HL-60/S4 (cell line): Measurements from ENCODE around the gene C10orf53.

Experiments used
- in situ Hi-C: fragments of 300-500 bp; cut with MboI; formaldehyde crosslinking; loops from 2 replicates; pipeline ENCODE4 v1.14.3; 2022; ENCODE audit warnings: low sequenced_read_pairs

The C10orf53 gene

DNA sequence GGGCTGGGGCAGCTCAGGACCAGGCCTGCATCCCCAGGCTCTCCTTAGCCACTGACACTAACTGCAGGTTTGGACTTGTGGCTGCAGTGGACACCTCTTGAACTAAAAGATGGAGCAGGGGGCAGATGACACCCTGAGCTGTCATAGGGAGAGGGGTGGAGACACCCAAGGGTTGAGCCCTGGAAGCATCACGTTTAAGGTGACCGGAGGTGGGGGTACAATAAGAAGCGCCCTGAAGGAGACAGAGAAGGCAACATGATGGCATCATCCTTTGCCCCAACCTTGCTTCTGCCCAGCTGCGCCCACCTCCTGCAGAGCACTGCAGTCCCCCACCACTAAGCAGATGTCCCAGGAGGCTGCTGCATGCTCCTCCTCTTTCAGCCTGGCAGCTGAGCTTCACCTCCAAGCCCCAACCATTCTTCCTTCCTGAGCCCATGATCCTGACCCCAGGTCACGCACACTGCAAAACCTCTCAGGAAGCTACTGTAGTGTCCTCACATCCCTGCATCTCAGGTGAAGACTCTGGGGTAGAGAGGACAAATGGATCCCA lies 57.2 kb downstream of the C10orf53 start:
- in situ Hi-C loops: no loop called here

DNA sequence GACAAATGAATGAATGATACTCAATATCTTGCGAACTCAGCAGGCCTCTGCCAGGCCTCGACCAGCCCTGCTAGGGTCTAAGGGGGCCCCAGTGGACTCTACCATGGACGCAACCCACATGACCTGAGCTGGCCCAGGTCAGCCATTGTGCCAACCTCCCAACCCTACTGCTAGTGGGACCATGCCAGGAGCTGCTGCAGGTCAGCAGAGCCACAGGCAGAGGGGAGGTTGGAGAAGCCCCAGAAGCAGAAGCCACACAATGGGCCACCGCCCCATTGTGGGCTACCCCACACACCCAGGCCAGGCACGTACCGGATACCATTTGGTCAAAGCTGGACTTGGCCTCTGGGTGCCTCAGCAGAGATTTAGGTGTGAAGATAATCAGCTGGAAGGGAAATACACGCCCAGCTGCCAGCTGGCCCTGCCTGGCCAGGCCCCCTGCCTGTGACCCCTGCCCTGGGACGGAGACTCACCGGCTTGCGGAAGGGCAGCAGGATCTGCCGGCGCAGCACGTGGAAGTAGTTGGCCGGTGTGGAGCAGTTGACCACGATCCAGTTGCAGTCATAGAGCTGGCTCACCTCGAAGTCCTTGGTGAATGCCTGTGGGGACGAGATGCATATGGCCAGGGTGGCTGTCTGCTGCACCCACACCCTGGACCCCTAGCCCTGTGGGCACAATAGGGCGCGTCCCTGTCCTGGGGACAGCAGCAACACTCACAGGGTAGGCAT lies 58.2 kb downstream of the C10orf53 start:
- in situ Hi-C loops: no loop called here

DNA sequence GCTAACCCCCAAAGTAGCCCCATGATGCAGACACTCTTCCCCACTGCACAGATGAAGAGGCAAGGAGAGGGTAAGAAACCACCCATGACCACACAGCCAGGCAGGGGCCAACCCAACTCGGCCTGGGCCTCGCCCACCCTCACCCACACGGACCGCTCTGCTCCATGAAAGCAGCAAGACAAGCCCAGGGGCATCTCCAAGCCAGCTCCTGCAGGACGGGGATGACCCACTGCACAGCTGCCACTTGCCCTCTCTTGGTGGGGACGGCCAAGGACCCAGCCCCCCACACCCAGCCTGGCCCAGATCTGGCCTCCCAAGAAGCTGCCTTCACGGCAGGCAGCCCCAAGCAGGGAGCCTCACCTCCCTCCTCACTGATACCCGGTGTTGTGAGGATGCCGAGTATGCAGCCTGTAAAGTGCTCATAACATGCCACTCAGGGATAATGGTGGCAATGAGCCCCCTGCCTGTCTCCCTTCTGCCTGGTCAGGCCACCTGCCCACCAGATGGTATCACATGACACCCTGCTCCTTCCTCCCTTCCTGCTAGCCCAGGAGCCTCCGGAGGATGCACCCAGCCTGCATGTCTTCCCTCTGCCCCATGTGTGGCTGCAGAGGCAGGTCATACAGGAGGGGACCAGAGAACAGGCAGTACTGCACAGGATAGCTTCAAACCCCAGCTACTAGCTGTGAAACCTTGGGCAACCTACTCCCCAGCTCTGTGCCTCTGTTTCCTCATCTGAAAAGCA lies 59.3 kb downstream of the C10orf53 start:
- in situ Hi-C loops: no loop called here

DNA sequence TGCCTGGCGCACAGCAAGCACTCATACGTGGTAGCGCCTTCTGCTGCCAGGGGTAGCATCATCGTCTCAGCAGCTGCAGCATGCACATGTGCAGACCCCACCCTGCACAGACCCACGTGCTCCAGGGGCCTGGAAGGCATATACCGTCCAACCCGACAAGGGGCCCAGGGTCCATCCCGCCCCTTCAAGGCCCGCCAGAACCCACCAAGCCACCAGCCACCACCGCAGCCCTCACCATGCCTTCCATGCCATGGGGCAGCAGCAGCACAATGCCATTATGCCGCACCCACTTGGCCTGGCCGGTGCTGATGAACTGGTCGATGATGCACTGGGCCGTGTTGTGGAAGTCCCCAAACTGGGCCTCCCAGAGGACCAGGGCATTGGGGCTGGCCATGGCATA lies 60.0 kb downstream of the C10orf53 start:
- in situ Hi-C loops: no loop called here

DNA sequence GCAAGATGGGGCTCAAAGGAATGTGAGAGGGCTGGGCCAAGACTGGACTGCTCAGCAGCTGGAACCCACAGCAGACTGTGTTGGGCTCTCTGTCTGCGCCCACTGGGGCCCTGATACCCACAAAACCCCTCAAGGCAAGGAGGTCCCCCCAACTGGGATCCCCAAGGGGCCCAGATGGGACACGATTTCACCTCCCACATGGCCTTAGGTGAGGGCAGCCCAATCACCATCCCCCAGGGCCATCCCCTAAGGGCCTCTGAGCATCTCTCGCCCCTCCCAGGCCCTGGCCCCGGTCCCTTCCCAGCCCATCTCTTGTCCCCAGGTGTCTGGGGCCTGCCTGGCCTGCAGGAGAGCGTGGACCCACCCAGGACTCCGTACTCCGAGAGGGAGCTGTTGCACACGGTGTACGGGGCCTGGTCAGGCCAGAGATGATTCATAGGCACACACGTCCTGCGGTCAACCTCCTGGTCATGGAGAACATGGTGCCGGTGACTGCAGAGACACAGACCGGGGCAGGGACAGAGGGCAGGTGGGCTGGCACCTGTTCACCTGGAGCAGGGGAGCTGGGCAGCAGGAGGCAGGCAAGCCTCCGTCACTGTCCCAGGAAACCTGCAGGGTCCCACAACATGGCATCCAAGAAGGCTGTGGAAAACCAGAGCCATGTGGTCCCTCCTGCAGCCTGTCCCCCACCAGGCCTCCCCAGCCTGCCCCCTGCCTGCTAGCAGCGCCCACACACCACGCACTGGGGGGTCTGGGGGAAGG lies 61.1 kb downstream of the C10orf53 start:
- in situ Hi-C loops: no loop called here

DNA sequence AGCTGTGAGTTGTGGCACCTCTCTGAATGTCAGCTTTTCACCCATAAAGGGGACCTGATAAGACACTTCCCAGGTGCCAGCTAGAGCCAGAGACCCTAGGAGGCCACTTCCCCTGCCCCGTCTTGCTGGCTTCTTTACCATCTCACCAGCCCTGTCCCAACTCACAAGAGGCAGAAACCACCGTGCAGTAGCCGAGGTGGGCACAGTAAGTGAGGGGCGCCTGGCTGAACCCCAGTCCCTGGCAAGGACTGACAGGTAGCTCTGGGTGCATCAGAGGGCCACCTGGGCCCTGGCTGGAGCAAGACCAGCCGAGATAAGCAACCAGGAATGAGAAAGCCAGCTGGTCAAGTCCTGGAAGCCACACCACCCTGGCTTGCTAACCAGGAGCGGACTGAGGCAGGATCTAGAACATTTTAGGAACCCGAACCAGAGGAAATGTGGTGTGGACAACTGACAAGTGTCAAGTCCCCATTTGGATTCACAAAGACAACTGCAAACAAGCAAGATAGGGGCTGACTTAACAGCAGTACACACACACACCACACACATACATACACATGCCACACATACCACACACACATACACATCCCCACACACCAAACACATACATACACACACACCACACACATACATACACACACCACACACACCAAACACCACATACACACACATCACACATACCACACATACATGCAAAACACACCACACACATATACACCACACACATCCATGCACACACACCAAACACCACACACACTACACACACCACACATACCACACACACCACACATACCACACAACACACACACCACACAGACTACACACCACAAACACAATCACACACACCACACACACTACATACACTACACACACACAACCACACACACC lies 61.9 kb downstream of the C10orf53 start:
- in situ Hi-C loops: no loop called here

DNA sequence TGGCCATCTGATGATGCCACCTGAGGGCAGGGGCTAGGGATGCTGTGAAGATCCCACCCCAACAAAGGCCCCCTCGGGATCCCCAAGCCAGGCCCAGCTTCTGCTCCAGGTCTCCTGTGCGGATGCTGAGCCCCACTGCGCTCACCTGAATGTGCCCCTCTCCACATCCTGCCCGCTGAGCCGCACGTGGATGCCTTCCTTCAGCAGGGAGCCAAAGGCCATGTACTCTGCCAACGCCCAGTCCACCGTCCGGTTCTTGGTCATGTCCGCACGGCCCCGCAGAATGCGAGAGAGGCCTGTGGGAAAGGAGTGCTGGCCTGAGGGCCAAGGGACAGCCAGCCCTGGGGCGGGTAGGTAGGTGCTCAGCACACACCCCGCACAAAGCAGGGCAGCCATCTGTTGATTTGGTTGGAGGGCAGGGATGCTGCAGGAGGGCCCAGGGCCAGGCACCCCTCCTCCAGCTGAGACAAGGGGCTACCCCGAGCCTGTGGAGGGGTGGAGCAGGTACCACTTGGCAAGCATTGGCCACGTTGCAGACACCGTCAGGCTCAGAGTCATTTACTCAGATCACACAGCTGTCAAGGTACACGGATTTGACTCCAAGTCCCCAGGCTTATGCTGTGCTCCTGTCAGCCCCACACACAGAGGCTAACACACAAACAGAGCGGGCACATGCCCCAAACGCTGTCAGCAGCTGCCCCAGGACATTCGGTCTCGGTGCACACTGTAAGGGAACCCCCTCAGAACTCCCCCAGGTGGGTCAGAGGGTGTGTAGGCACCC lies 63.4 kb downstream of the C10orf53 start:
- in situ Hi-C loops: no loop called here

DNA sequence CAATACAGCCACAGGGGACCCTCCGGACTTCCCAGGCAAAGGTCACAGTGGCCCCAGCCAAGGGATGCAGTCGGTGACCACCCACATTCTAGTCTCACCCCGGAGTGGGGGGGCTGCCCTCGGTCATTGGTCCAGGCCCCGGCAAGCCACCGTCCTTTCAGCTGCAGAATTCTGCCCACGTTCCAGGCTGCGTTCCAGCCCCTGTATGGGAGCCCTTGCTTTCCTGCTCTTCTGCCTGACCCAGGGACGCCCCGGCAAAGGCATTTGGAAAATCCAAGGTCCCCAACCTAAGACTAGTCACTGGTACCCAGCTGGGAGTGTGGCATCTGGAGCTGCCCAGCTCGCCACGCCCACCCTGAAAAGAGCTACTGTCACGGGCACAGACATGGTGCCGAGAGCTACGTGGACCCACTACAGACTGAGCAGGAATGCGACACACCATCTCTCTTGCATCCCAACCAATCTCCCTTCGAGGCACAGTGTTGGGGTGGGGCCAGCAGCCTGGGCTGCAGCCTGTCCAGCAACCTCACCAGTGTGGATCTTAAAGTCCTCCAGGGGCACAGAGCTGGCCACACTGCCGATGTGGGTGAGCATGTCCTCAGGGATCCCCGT lies 64.1 kb downstream of the C10orf53 start:
- in situ Hi-C loops: no loop called here

DNA sequence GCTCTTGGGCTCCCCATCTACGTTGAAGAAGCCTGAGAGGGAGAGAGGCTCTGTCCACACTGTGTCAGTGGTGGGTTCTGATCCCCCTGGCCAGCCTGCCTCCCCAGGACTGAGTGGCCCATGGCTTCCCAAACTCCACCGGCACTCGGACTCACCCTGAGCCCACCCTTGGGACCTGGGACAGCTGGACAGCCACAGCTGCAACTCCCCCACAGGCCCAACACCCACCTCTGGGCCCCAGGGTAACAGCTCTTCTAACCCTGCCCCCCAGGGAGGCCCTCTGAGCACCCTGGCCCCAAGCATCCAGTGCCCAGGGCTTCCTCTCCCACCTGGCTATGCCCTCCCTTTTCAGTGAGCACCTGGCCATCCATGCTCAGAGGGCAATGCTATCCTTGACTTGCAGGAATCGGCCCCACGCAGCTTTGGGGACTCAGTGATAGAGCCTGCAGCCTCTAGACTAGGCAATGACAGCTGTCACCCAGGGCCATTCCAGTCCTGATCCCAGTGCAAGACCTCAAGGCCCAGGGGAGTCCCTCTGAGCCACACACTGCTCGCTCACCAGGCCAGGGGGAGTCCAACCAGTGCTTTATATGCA lies 64.7 kb downstream of the C10orf53 start:
- in situ Hi-C loops: no loop called here

DNA sequence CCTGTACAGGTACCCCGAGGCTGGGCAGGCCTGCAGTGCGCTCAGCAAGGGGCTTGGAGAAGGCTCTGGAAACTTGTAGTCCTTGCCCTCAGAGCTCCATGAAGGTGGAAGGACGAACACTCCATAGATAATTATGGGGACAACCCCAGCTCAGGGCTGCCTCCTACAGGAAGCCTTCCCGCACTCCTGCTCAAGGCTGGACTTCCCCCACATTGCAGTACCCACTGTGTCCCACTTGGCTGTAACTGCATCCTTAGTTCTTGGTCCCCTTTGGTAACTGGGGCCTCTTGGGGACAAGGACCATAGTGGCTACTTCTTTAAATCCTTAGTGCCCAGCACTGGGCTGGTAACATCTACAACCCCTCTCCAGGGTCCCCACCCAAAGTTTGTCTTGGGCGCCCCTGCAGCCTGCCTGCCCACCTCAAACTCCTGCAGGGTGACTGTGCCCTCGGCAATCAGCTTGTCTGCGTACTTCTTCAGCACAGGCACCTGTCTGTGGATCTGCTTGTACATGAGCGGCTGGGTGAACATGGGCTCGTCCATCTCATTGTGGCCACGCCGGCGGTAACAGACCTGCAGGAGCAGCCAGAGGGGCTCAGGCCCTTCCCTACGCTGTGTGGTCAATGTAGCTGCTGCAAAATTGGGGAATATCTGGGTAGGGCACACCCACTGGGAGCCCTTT lies 65.6 kb downstream of the C10orf53 start:
- in situ Hi-C loops: no loop called here

DNA sequence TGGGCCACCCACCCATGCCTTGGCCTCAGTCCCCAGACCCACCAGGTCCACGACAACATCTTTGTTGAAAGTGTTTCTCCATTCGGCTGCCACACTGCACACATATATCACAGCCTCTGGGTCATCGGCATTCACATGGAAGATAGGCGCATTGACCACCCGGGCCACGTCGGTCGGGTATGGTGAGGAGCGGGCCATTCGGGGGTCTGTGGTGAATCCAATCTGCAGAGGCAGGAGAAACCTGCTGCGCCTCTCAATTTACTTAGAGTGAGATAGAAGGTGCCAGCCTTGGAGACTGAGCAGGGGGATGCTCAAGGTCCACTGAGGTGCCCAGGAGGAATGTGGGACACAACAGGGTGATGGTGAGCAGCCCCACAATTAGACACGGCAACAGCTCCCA lies 66.3 kb downstream of the C10orf53 start:
- in situ Hi-C loops: no loop called here

DNA sequence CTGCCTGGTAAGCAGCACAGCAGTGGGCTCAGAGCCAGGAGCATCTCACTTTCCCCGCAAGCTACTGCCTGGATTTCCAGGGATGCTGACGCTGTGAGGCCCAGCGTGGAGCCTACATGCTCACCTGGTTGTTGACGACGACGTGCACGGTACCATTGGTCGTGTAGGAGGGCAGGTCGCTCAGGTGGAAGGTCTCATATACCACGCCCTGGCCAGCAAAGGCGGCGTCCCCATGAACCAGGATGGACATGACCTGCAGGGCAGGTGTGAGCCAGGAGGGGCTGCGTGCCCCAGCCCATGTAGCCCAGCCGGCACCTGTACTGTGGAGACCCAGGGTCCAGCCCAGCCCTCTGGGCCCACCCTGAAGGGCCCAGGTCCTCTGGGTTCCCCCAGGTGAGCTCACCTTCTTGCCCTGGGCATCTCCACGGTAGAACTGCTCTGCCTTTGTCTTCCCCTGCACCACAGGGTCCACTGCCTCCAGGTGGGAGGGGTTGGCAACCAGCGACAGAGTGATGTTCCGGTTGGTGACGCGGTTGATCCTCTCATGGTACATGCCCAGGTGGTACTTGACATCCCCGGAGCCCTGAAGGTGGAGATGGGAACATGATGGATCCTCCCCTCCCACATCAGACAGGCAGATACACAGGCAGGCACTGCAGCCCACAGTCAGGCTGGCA lies 67.3 kb downstream of the C10orf53 start:
- in situ Hi-C loops: no loop called here
